ENCODE results near the gene NALF2.

- TF ChIP-seq, protein P1, sequence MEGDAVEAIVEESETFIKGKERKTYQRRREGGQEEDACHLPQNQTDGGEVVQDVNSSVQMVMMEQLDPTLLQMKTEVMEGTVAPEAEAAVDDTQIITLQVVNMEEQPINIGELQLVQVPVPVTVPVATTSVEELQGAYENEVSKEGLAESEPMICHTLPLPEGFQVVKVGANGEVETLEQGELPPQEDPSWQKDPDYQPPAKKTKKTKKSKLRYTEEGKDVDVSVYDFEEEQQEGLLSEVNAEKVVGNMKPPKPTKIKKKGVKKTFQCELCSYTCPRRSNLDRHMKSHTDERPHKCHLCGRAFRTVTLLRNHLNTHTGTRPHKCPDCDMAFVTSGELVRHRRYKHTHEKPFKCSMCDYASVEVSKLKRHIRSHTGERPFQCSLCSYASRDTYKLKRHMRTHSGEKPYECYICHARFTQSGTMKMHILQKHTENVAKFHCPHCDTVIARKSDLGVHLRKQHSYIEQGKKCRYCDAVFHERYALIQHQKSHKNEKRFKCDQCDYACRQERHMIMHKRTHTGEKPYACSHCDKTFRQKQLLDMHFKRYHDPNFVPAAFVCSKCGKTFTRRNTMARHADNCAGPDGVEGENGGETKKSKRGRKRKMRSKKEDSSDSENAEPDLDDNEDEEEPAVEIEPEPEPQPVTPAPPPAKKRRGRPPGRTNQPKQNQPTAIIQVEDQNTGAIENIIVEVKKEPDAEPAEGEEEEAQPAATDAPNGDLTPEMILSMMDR (IDR thresholded peaks at IDR 0.05 in 4 of 5, conservative IDR thresholded peaks at IDR 0.05 in 1 of 5) = no peak
- TF ChIP-seq POLR2A (IDR thresholded peaks at IDR 0.05) = no peak
Measured at GRCh38 chrX:69530306-69530705, 26.2 kb downstream of the NALF2 start.
